GM18505 (cell line): ENCODE data around the gene CREB3.
A peak's percentile ranks its signal among the peaks of the same experiment; 100 is the strongest.

ENCODE experiments used
- ATAC-seq: cut with Tn5 transposase; IDR thresholded peaks from one replicate; pipeline ENCODE4 v1.9.1; 2021; ENCODE audit not compliant: unreplicated experiment
- POLR2A ChIP-seq: IDR thresholded peaks from 4 replicates; pipeline ENCODE4 v1.6.1; 2011; ENCODE audit warnings: borderline replicate concordance; ENCODE audit not compliant: insufficient read depth, insufficient read length; ENCODE audit errors: extremely low read depth

Gene CREB3

GRCh38 chr9:35738186-35738585, 5.7 kb downstream of the CREB3 start:
- no peak for ATAC-seq
- no peak for TF ChIP-seq POLR2A

- ATAC-seq = no peak
- no peak for TF ChIP-seq POLR2A
Measured at GRCh38 chr9:35738924-35739323, 6.5 kb downstream of the CREB3 start.

- ATAC-seq = no peak
- TF ChIP-seq POLR2A = no peak
Measured at GRCh38 chr9:35740243-35740642, 7.8 kb downstream of the CREB3 start.

DNA sequence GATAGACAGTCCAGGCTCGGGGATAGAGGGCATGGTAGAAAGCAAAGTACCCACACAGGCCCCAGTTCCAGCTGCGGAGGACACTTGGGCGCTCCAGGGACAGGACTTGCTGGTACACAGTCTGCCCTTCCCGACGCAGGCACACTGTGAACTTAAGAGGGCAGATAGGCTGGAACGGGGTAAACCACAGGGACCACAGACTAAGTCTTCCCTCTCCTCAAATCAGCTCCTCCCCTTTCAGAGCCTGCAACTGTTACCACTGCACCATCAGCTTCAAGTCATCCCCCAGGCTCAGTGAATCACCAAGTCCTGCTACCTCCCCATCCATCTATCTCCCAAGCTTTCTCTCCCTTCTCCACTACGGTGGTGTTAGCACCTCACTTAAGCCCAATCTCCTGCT, 9.3 kb downstream of the CREB3 start:
- no peak for ATAC-seq

GRCh38 chr9:35743452-35743851, 11.0 kb downstream of the CREB3 start:
- ATAC-seq = no peak
- no peak for TF ChIP-seq POLR2A

More for the DNA sequence above, 9.3 kb downstream of the CREB3 start:
- TF ChIP-seq POLR2A = no peak

- no peak for ATAC-seq
- no peak for TF ChIP-seq POLR2A
Measured at GRCh38 chr9:35743880-35744518, 11.5 kb downstream of the CREB3 start.

- ATAC-seq = no peak
Measured at GRCh38 chr9:35745569-35745968, 13.1 kb downstream of the CREB3 start.

DNA sequence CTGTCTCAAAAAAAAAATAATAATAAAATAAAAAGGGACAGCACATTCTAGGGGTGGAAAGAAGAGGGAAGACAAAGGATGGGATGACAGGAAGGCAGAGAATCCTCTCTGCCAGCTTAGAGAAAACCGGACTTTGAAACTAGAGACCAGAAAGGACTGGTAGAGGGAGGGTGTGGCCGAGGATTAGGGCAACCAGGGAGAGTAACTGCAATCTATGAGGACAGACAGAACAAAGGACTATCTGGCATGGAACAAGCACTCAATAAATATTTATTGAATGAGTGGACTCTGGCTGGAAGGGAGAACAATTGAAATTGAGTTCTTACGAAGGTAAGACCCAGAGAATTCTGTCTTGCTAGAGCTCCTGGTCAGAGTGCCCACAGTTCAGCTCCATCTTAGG, 14.1 kb downstream of the CREB3 start:
- ATAC-seq = no peak
- TF ChIP-seq POLR2A = no peak

More at GRCh38 chr9:35745569-35745968, 13.1 kb downstream of the CREB3 start:
- no peak for TF ChIP-seq POLR2A

DNA sequence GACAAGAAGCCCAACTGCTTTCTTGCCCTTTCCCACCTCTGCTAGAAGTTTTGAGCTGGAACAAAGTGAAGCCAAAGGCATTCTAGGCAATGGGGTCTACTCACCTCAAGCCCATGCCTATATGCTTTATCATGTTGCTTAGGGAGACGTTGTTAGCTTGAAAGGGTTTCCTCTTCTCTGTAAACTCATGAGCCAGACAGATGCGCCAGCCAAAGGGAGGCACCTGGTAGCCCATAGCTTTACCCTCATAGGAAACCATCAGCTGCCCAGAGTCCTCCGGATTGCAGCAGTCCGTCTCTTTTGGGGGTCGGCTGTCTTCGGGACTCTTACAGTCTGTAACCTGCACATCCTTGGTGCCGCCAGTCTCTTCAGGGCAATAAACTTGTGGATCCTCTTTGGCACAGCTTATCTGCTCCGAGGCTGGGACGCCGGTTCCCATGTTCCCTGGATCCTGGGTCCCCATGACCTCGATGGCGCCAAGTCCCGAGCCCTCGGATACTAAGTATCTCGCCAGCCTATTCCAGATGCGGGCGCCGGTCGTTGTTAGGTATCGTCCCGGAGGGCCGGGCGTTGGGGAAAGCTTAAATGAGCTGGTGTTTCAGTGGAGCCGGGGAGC, 15.9 kb downstream of the CREB3 start:
- ATAC-seq = no peak

GRCh38 chr9:35748858-35749514, 16.5 kb downstream of the CREB3 start, which contains the start of the genes GBA2 and RGP1:
GBA2 (minus strand) TSS chr9:35749228; CDS start chr9:35748704, 524 bp downstream.
RGP1 (plus strand) TSS chr9:35749287; CDS start chr9:35749756, 469 bp downstream.
- peak; percentile 76 for ATAC-seq
- TF ChIP-seq POLR2A = peak; percentile 84

More for the DNA sequence above, 15.9 kb downstream of the CREB3 start:
- TF ChIP-seq POLR2A = no peak

- TF ChIP-seq POLR2A = no peak
- peak; percentile 30 for ATAC-seq
Measured at GRCh38 chr9:35749515-35750255, 17.2 kb downstream of the CREB3 start.

DNA sequence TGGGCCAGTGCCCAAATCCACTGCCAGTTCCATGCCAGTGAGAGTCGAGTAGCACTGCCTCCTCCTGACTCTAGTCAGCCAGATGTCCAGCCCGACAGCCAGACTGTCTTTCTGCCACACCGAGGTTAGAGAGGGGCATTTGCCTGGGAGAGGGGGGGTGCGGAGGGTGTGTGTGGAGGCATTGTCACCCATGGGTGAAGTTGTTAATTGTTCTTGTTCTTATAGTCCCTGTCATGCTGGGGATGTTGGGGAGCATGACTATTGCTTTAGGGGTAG, 17.7 kb downstream of the CREB3 start:
- no peak for TF ChIP-seq POLR2A
- ATAC-seq = no peak

DNA sequence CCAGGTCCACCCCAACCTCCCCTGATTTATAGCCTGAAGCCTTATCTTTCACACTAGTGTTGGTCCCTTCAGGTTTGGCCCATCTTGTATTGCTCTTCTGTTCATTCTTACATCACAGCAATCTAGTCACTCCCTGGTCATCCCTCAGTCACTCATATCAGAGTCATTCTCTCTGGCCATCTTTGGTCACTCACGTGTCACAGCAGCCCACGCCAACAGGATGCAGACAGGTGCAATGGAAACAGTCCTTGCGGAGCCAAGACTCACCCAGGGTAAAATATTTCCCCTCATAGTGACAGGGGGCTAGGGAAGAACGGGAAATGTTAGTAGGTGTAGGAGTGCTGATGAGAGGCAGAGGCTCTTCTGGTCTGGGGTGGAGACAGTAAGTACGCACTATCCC, 21.0 kb downstream of the CREB3 start:
- no peak for ATAC-seq
- no peak for TF ChIP-seq POLR2A

DNA sequence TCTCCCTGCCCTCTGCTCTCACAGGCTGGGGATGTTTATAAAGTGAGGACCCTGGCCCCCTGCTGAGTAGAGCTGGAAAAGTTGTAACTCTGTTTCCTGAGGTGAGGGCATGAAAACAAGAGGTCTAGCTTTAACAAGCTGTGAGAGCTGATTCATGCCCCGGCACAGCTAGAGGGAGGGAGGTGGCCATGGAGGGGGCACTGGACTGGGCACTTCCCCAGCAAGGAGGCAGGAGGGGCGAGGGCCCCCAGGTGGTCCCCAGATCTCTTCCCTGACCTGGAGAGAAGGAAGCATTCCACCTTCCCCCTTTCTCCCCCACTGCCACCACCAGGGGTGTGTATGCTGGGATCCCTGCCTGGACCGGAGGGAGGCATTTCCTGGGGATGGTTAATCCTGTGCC, 21.8 kb downstream of the CREB3 start, which contains the start of gene MSMP:
Gene MSMP (minus strand): TSS at position 13 of the 400 bp plus-strand sequence. CDS start 147 bp downstream, outside the sequence.
- TF ChIP-seq POLR2A = no peak
- ATAC-seq = no peak

DNA sequence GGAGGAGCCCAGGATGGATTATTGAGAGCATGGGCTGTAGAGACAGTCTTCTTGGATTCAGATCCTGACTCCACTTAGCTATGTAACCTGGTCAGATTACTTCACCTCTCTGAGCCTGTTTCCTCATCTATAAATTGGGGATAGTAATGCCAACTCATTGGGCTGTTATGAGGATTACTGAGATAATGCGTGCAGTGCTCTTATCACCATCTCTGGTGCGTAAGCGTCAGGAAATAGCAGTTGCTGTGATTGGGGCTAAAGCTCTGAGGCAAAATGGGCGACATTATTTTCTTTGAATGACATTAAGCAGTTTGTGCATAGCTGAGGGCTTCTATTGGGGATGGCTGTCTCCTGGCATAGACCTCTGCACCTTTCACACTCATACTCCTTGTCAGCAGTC, 22.6 kb downstream of the CREB3 start:
- no peak for ATAC-seq
- TF ChIP-seq POLR2A = no peak
